GM21447 (cell line): ENCODE data around the gene L3HYPDH.
"Not testable (repeated sequence)": the region's sequence is repeated elsewhere in the genome, so short reads cannot be mapped to it uniquely, and the experiment has no call there.

ENCODE experiments used
- ATAC-seq: cut with Tn5 transposase; IDR thresholded peaks from one replicate; pipeline ENCODE4 v1.9.1; 2021; ENCODE audit not compliant: unreplicated experiment

Gene L3HYPDH

GRCh38 chr14:59480166-59480565 is 4.0 kb downstream of the L3HYPDH start:
- no peak for ATAC-seq

DNA sequence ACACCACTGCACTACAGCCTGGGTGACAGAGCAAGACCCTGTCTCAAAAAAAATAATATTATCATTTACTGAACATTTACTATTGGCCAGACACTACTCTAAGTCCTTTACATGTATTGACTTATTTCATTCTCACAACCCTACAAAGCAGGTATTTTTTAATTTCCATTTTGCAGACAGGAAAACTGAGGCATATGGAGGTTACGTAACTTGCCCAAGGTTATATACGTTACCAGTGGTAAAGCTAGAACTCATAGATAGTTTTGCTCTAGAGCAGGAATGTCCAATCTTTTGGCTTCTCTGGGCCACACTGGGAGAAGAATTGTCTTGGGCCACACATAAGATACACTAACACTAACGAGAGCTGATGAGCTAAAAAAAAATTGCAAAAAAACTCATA is 5.7 kb downstream of the L3HYPDH start:
- ATAC-seq: no peak

- no peak for ATAC-seq
Observed at GRCh38 chr14:59475709-59476108, 8.5 kb downstream of the L3HYPDH start.

DNA sequence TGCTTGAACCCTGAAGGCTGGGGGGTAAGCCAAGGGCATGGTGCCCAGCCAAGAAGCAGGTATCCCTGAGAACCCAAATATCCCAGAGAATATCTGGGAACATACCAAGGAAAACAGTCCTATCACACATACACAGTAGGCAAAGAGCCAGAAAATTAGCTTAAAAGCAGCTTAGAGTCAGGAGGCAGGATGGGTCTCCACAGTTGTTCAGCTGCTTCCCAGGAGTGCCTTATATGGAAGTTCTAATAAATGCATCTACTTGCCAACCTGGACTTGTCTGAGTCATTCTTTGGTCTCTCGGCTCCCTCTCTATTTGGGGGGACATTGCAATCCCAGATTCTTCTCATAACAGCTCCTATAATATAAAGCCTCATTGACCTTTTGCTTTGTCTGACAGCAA is 10.0 kb downstream of the L3HYPDH start:
- ATAC-seq: no peak

GRCh38 chr14:59465316-59466135 is 18.7 kb downstream of the L3HYPDH start, which contains the start of gene GPR135:
TSS of gene GPR135 (minus strand) at chr14:59465380. CDS start at chr14:59465226, 154 bp downstream.
- ATAC-seq: peak; percentile 31

GRCh38 chr14:59464486-59465315 is 19.5 kb downstream of the L3HYPDH start:
- ATAC-seq: peak; percentile 54

GRCh38 chr14:59463787-59464485 is 20.3 kb downstream of the L3HYPDH start:
- peak; percentile 25 for ATAC-seq

GRCh38 chr14:59461891-59462290 is 22.3 kb downstream of the L3HYPDH start:
- ATAC-seq: no peak

DNA sequence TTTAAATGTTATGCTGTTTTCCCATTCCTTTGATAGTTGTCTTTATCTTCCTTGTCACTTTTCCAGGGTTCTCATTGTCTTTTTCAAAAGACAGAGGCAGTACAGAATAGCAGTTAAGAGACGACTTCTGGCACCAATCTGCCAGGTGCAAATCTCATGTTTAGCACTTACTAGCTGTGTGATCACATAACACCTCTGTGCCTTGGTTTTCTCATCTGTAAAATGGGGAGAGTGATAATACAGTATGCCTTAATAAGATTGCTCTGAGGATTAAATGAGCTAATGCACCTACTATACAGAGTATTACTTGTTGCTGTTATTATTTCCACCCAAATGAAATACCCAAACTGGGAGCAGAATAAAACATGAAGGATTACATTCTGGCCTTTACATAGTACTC is 23.8 kb downstream of the L3HYPDH start:
- no peak for ATAC-seq

GRCh38 chr14:59458486-59458885 is 25.7 kb downstream of the L3HYPDH start:
- ATAC-seq: no peak

GRCh38 chr14:59455411-59455810 is 28.8 kb downstream of the L3HYPDH start:
- no peak for ATAC-seq

- no peak for ATAC-seq
Observed at GRCh38 chr14:59454139-59454538, 30.1 kb downstream of the L3HYPDH start.

DNA sequence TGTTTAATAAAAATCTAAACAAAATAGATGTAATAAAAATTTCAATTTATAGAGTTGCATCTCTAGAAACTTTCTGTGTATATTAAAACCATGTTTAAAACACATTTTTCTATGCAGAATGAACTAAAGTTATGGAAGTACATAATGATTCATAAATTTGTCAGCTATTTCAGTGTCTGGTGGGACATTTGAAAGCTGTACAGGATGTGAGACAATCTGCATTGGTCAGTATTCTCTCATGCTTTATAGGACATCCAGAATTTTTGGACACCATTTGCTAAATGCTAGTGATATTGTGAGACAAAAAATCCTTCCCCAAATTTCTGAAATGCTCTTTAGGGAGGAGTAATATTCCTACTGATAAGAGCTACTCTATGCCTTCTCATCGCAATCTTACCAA is 32.4 kb downstream of the L3HYPDH start:
- no peak for ATAC-seq

- ATAC-seq: no peak
Observed at GRCh38 chr14:59450716-59451115, 33.5 kb downstream of the L3HYPDH start.

DNA sequence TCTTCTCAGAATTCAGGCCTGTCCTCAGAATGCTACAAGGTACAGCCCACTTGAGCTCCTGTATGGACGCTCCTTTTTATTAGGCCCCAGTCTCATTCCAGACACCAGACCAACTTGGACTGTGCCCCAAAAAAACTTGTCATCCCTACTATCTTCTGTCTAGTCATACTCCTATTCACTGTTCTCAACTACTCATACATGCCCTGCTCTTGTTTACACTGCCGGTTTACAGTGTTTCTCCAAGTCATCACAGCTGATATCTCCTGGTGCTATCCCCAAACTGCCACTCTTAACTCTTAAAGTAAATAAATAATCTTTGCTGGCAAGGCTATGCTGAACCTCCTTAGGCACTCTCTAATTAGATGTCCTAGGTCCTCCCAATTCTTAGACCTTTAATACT is 35.5 kb downstream of the L3HYPDH start:
- ATAC-seq: not testable (repeated sequence)

DNA sequence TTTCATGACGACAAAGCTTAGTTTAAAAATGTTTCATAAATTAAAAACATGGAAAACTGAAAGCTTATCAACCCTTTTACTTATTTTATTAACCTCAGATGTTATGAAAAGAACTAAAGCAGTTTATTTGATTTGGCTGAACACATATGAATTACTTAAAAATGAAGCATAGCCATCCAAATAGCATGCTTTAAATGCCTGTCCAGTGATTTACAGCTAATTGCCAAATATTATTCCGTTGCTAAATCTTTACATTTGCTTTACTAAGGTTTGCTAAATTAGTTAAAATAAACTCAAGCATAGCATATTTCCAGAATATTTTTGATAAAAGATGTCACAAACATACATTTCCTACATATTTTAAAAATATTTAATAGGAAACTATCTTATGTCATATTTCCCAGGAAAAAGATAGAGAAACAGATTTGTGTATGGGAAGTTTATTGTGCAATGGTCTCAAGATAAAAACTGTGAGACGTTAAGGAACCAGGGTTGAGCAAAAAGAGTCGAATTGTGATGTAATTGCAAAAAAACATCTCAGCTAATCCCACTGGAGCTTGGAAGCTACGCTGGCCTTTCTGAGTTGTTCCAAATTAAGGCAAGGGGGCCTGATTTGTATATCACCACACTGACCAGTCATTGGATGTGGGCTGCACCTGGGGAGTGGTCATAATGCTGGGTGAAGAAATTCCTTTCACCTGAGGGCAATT is 44.8 kb downstream of the L3HYPDH start:
- no peak for ATAC-seq

DNA sequence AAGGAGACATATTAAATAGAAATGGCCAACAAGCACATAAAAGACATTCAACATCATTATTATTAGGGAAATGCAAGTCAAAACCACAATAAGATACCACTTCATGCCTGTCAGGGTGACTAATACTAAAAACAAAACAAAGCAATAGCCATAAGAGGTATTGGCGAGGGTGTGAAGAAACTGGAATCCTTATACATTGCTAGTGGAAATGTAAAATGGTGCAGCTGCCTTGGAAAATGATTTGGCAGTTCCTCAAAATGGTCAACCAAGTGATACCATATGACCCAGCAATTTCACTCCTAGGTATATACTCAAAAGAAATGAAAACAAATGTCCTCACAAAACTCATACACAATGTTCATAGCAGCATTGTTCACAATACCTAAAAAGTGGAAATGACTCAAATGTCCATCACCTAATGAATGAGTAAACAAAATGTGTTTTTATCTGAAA is 46.0 kb downstream of the L3HYPDH start:
- no peak for ATAC-seq

- ATAC-seq: no peak
Observed at GRCh38 chr14:59435987-59436386, 48.2 kb downstream of the L3HYPDH start.

DNA sequence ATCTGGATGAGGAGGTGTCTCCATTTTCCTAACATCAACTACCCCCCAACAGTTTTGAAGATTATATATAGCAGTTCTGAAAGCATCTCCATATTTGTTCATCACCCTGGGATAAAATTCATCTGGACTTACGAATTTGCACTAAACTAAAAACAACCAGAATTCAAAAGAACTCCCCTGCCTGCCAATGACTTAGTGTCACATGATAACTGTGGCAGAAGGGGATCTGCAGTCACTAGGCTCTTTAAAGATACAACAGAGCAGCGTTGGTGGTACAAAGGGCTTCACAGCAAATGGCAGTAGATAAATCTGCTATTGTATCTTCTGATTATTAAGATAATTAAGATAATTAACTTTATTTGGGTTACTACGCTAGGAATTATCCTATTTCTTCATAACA is 49.1 kb downstream of the L3HYPDH start:
- no peak for ATAC-seq

GRCh38 chr14:59429790-59430189 is 54.4 kb downstream of the L3HYPDH start:
- ATAC-seq: no peak

DNA sequence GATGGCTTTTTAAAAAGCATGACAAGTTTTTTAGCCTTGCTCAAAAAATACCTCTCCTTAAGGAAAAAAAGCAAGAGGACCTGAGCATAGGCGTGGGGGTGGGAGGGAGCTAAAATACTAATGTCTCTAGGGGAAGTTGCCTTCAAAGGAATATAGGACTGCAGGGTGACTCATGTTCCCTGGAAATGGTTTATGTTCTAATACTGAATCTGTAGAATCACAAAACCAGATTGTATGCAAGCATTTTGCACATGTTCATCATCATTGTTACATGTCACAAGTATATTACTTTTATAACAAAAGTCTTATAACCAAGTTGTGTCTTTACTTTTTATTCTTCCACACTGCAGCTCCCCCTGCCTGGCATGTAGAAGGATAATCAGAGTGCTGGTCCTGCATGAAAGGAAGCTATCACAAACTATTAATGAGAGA is 55.6 kb downstream of the L3HYPDH start:
- ATAC-seq: no peak
